Activated B cell treated with CpG ODN at 0.5 μM for 24 hours (primary cell): ENCODE results near the gene MICAL3. TPM values are rescaled to one million over a fixed set of nuclear protein-coding genes. Genes with fewer than 3 reads are reported as not detected.
"Not testable (repeated sequence)": the region's sequence is repeated elsewhere in the genome, so short reads cannot be mapped to it uniquely, and the experiment has no call there.

ENCODE experiments used
- ATAC-seq: fragments of 200-7000 bp; cut with Tn5 transposase; one replicate; pipeline ENCODE4 v1.10.0; 2021; ENCODE audit warnings: low read depth, mild to moderate bottlenecking, moderate library complexity
- CTCF ChIA-PET: fragments of 350-600 bp; sonication (Branson Sonifier 250); formaldehyde crosslinking; loops from one replicate; lab custom pipeline; 2021; ENCODE audit warnings: antibody characterized with exemption; lab: Charles Lee
- POLR2A ChIA-PET: fragments of 350-600 bp; sonication (Branson Sonifier 250); formaldehyde crosslinking; loops from one replicate; lab custom pipeline; 2021; ENCODE audit warnings: antibody characterized with exemption; lab: Charles Lee
- DNase-seq: peaks from one replicate; pipeline ENCODE4 v3.0.0; 2022
- H3K27ac Mint-ChIP-seq: one replicate; pipeline ENCODE4 v1.8.0; 2020; ENCODE audit warnings: mixed read lengths
- H3K27me3 Mint-ChIP-seq: one replicate; pipeline ENCODE4 v1.8.0; 2021; ENCODE audit warnings: mixed read lengths
- H3K36me3 Mint-ChIP-seq: one replicate; pipeline ENCODE4 v1.8.0; 2021; ENCODE audit warnings: low read depth, mixed read lengths
- H3K4me1 Mint-ChIP-seq: one replicate; pipeline ENCODE4 v1.8.0; 2021; ENCODE audit warnings: mixed read lengths
- H3K4me3 Mint-ChIP-seq: one replicate; pipeline ENCODE4 v1.8.0; 2020; ENCODE audit warnings: mild to moderate bottlenecking, mixed read lengths
- H3K9me3 Mint-ChIP-seq: one replicate; pipeline ENCODE4 v1.8.0; 2020; ENCODE audit warnings: mixed read lengths
- intact Hi-C: fragments of 100-400 bp; cut with micrococcal nuclease; formaldehyde crosslinking; loops from one replicate; pipeline ENCODE4 v1.15.1; 2024
- total RNA-seq: library from RNA; stranded (reverse); gene quantifications from 2 replicates; pipeline ENCODE4 v1.2.3, GENCODE V29; 2022
- TF ChIP-seq, protein P1 (sequence below): fragments of 200-600 bp; IDR thresholded peaks from one replicate; pipeline ENCODE4 v1.8.0; 2022; ENCODE audit warnings: antibody characterized with exemption, mild to moderate bottlenecking

The MICAL3 gene
- total RNA-seq, 1 donor from 2014 or later: 257 TPM

DNA sequence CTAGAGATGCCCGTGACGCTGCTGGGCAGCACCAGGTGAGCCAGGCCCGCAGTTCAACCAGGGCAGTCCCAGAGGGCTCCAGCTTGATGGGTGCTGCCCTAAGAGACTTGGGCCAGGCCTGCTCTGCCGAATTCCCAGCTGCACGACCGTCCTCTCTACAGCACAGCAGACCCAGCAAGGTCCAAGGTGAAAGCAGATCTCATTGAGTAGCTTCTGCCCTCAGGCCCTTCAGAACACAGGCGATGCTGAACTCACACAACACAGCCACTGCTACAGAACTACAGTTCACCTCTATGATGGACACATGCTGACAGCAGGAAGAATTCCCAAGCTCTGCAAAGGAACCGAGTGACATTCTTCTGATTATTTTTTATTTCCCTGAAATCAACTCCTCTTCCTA is 81.6 kb downstream of the MICAL3 start:
- TF ChIP-seq, protein P1, sequence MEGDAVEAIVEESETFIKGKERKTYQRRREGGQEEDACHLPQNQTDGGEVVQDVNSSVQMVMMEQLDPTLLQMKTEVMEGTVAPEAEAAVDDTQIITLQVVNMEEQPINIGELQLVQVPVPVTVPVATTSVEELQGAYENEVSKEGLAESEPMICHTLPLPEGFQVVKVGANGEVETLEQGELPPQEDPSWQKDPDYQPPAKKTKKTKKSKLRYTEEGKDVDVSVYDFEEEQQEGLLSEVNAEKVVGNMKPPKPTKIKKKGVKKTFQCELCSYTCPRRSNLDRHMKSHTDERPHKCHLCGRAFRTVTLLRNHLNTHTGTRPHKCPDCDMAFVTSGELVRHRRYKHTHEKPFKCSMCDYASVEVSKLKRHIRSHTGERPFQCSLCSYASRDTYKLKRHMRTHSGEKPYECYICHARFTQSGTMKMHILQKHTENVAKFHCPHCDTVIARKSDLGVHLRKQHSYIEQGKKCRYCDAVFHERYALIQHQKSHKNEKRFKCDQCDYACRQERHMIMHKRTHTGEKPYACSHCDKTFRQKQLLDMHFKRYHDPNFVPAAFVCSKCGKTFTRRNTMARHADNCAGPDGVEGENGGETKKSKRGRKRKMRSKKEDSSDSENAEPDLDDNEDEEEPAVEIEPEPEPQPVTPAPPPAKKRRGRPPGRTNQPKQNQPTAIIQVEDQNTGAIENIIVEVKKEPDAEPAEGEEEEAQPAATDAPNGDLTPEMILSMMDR: no peak
- Mint-ChIP-seq H3K9me3 (no peaks in the 10 kb centered on the region), H3K4me1 (peaks cover 99% of the 10 kb centered on the region), H3K27ac (no peak overlapping the region), H3K36me3 (peaks cover 27% of the 10 kb centered on the region), H3K27me3 (no peaks in the 10 kb centered on the region), H3K4me3 (no peak overlapping the region)
- no peak for DNase-seq
- ATAC-seq: no peak
- ChIA-PET CTCF (interaction anchor here (0.8 kb wide), 1 partner anchor 80 kb away, joined by 3 read pairs; no protein-coding TSS in a partner anchor), POLR2A (interaction anchor here (1.7 to 2.1 kb wide), 2 partner anchors 22 to 62 kb away, joined by 5 read pairs; no protein-coding TSS in a partner anchor)
- intact Hi-C loops: loop anchor here (5.0 kb wide), 1 partner anchor 35 kb away; no protein-coding TSS in a partner anchor

DNA sequence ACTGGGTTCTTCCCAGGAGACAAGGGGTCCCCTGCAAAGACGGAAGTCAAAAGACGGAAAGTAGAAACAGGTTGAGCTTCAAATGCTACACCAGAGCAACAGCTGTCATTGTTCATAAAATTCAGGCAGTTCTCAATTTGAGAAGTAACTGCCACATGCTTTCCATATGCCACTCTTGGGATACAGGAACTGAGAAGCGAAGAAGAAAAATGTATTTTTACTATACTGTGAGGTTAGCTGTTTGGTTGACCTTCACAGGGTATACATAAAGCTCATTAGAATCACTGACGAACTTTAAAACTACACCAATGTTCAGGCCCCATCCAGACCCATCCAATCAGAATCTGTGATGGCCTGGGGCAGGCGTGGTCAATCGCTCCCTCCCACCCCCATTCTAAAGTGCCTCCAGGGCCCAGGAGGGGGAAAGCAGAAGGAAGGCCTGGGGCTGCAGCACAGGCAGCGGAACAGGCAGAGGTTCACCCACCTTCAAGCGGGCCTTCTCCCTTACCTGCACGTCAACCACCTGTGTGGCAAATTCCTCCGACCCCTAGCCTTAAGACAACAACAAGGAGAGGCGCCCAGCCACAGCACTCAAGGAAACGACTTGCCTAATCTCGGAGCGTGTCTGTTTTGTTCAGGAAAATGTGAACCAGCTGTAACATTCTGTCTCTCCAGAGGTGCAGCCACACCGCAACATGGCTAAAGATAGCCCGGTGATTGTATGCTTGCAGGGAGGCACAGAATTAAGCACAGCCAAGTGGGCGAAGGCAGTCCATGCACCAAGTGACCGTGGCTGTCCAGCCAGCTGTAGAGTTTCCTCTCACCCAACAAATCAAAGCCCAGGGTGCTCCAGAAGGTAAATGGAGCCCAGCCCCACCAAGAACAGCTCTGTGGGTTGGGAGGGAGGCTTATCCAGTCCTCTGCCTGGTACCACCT is 82.6 kb downstream of the MICAL3 start:
- POLR2A ChIA-PET: interaction anchor here (0.7 to 2.1 kb wide), 3 partner anchors 23 to 113 kb away, joined by 3 to 5 read pairs (median 5); no protein-coding TSS in a partner anchor
- Mint-ChIP-seq H3K4me3 (no peak overlapping the region), H3K4me1 (peaks cover 99% of the 10 kb centered on the region), H3K27ac (peak overlapping the region; percentile 9), H3K36me3 (peaks cover 33% of the 10 kb centered on the region), H3K9me3 (no peaks in the 10 kb centered on the region), H3K27me3 (no peaks in the 10 kb centered on the region)
- TF ChIP-seq, protein P1: no peak
- no peak for ATAC-seq
- DNase-seq: no peak
- intact Hi-C loops: loop anchor here (5.0 kb wide), 1 partner anchor 34 kb away; no protein-coding TSS in a partner anchor
- CTCF ChIA-PET: no interaction called here

DNA sequence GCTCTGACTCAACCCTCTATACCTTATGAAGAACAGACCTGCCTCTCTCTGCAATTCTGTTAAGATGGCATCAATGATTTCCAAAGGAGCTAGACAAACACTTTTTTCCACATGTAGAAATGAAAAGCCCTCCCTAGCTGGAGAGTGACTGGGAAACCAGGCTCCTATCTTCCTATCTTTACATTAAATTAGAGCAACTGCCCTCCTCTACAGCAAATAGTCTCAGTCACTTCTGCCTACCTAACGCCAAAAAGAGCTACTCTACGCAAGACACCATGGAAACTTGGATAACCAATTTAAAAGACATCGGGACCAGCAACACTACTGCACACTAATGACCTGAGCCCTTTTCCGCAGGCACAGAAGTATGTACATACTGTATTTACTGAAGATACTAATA is 84.8 kb downstream of the MICAL3 start:
- intact Hi-C loops: loop anchor here (5.0 kb wide), 1 partner anchor 43 kb away; no protein-coding TSS in a partner anchor
- no peaks in the 10 kb centered on the region for H3K9me3 Mint-ChIP-seq
- POLR2A ChIA-PET: no interaction called here
- H3K4me3 Mint-ChIP-seq: no peak overlapping the region
- H3K4me1 Mint-ChIP-seq: peaks cover 97% of the 10 kb centered on the region
- CTCF ChIA-PET: no interaction called here
- peaks cover 36% of the 10 kb centered on the region for H3K36me3 Mint-ChIP-seq
- TF ChIP-seq, protein P1: no peak
- H3K27me3 Mint-ChIP-seq: no peaks in the 10 kb centered on the region
- ATAC-seq (no peak), DNase-seq (no peak)
- H3K27ac Mint-ChIP-seq: peak overlapping the region; percentile 2

DNA sequence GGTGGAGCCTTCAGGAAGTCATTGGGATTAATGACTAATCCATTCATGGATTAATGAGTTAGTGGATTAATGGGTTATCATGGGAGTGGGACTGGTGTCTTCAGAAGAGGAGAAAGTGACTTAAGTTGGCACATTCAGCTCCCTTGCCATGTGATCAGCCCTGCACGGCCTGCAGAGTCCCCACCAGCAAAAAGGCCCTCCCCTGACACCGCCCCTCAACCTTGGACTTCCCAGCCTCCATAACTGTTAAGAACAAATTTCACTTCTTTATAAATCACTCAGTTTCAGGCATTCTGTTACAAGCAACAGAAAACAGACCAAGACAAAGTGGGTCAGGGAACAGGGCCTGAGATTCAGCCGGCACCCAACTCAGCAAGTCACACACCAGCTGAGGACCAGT is 85.3 kb downstream of the MICAL3 start:
- Mint-ChIP-seq H3K4me1 (peaks cover 97% of the 10 kb centered on the region), H3K27me3 (no peaks in the 10 kb centered on the region), H3K36me3 (peaks cover 32% of the 10 kb centered on the region), H3K4me3 (no peak overlapping the region), H3K27ac (peak overlapping the region; percentile 18), H3K9me3 (no peaks in the 10 kb centered on the region)
- no peak for ATAC-seq
- no peak for DNase-seq
- ChIA-PET POLR2A (no interaction called here), CTCF (interaction anchor here (1.6 kb wide), 1 partner anchor 86 kb away, joined by 5 read pairs; the partner anchor contains the start of gene MICAL3)
- TF ChIP-seq, protein P1: no peak
- intact Hi-C loops: loop anchor here (5.0 kb wide), 1 partner anchor 43 kb away; no protein-coding TSS in a partner anchor

DNA sequence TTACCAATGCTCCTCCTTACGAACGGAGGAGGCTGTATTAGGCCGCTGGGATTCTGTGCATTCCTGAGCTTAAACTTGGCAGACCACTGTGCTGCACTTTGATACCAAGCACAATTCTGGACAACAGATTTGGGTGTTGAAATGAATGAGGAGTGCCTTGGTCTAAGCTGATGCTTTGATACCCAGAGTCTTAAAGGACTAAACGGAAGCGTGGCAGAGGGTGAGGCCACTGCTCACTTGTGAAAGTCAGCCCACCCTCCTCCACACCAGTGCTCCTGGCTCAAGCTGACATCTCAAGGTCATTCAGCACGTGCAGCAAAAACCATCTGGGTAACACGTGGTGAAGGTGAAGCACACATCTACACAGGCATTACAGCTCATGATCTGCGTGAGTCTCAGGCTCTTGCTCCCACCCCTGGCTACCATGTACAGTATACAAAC is 85.9 kb downstream of the MICAL3 start:
- peak overlapping the region; percentile 18 for H3K27ac Mint-ChIP-seq
- H3K4me3 Mint-ChIP-seq: no peak overlapping the region
- ATAC-seq (no peak), DNase-seq (no peak)
- TF ChIP-seq, protein P1: no peak
- peaks cover 31% of the 10 kb centered on the region for H3K36me3 Mint-ChIP-seq
- no peaks in the 10 kb centered on the region for H3K27me3 Mint-ChIP-seq
- peaks cover 97% of the 10 kb centered on the region for H3K4me1 Mint-ChIP-seq
- ChIA-PET CTCF (interaction anchor here (1.6 kb wide), 1 partner anchor 86 kb away, joined by 5 read pairs; the partner anchor contains the start of gene MICAL3), POLR2A (no interaction called here)
- no peaks in the 10 kb centered on the region for H3K9me3 Mint-ChIP-seq
- intact Hi-C loops: loop anchor here (5.0 kb wide), 1 partner anchor 44 kb away; no protein-coding TSS in a partner anchor

DNA sequence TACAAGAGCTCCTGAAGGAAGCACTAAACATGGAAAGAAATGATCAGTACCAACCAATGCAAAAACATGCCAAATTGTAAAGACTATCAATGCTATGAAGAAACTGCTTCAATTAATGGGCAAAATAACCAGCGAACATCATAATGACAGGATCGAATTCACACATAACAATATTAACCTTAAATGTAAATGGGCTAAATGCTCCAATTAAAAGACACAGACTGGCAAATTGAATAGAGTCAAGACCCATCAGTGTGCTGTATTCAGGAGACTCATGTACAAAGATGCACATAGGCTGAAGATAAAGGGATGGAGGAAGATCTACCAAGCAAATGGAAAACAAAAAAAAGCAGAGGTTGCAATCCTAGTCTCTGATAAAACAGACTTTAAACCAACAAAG is 91.9 kb downstream of the MICAL3 start:
- Mint-ChIP-seq H3K36me3 (peaks cover 17% of the 10 kb centered on the region), H3K4me1 (peaks cover 89% of the 10 kb centered on the region)
- DNase-seq, H3K27ac Mint-ChIP-seq, H3K4me3 Mint-ChIP-seq, H3K27me3 Mint-ChIP-seq, intact Hi-C loops, POLR2A ChIA-PET, CTCF ChIA-PET, H3K9me3 Mint-ChIP-seq, ATAC-seq: not testable (repeated sequence)
